ENCODE data around the gene RHBDF2.

DNA sequence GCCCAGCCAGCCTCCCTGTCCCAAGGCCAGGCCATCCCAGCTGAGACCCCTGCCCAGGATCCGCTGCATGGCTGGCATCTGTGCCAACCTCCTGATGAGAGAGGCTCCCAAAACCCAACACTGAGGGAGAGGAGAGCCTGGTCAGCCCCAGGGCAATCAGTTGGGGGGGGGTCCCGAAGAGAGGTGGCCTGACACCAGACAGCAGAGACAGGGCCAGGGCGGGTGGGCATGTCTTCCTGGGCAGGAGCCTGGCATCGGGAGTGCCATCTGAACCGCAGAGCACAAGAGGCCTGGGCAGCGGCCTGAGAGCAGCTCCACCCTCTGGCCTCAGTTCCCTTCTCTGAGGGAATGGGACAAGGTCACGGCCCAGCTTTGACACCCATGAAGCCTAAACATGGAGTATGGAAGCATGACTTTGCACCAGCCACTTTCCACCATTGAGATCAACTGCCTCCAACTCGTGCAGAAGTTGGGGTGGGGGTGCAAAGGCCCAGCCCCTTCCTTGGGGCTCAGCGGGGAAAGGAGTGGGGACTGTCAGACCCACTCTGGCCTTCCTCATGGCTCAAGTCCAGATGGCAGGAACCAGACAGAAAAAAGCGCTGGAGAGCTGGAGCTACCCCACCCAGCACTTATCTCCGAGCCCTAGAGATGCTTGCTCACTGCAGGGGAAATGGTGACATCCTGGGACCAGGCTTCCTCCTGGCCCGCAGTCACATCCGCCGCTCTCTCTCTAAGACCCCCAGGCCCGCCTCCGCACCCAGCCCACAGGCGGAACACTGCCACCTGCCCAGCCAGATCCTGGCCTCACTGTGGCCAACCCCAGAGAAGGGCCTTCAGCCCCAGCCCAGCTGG is 9.7 kb downstream of the RHBDF2 start:
- TF ChIP-seq, protein P1, sequence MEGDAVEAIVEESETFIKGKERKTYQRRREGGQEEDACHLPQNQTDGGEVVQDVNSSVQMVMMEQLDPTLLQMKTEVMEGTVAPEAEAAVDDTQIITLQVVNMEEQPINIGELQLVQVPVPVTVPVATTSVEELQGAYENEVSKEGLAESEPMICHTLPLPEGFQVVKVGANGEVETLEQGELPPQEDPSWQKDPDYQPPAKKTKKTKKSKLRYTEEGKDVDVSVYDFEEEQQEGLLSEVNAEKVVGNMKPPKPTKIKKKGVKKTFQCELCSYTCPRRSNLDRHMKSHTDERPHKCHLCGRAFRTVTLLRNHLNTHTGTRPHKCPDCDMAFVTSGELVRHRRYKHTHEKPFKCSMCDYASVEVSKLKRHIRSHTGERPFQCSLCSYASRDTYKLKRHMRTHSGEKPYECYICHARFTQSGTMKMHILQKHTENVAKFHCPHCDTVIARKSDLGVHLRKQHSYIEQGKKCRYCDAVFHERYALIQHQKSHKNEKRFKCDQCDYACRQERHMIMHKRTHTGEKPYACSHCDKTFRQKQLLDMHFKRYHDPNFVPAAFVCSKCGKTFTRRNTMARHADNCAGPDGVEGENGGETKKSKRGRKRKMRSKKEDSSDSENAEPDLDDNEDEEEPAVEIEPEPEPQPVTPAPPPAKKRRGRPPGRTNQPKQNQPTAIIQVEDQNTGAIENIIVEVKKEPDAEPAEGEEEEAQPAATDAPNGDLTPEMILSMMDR (IDR thresholded peaks at IDR 0.05): no peak
- TF ChIP-seq POLR2A (IDR thresholded peaks at IDR 0.05): no peak

Measured in testis (tissue), 2 donors.